H1 (cell line): Measurements from ENCODE around the gene TSPAN2.

Source experiments
- BACH1 ChIP-seq: IDR thresholded peaks from 2 replicates; pipeline ENCODE4 v1.6.1; 2012; ENCODE audit warnings: low read length, improper control_type of control experiment
- CTCF ChIP-seq, 3 experiments: IDR thresholded peaks; 1 replicate in 2 of 3; 2 replicates in 1 of 3; pipeline versions ENCODE4 v1.5.1 to v1.6.1; 2011; ENCODE audit warnings: low read length in 3 of 3, mild to moderate bottlenecking in 3 of 3, inconsistent platforms in 2 of 3, low read depth in 1 of 3, moderate library complexity in 1 of 3; ENCODE audit not compliant: insufficient read depth in 1 of 3; ENCODE audit errors: control extremely low read depth in 1 of 3
- EP300 ChIP-seq, 2 experiments: IDR thresholded peaks; 1 replicate in 1 of 2; 2 replicates in 1 of 2; pipeline ENCODE4 v1.6.1; 2011 to 2012; ENCODE audit warnings: low read depth in 2 of 2, low read length in 2 of 2, mild to moderate bottlenecking in 2 of 2, borderline replicate concordance in 1 of 2, inconsistent platforms in 1 of 2, moderate library complexity in 1 of 2
- POLR2A ChIP-seq, 2 experiments: IDR thresholded peaks; 1 replicate in 1 of 2; 2 replicates in 1 of 2; pipeline ENCODE4 v1.6.1; 2011; ENCODE audit warnings: low read depth in 2 of 2, low read length in 2 of 2, mild to moderate bottlenecking in 2 of 2; ENCODE audit errors: control extremely low read depth in 1 of 2
- RBBP5 ChIP-seq: IDR thresholded peaks from 2 replicates; pipeline ENCODE4 v1.7.1; 2012; ENCODE audit warnings: low read depth, mild to moderate bottlenecking, inconsistent platforms, low read length, moderate library complexity, borderline replicate concordance
- SP1 ChIP-seq: IDR thresholded peaks from 2 replicates; pipeline ENCODE4 v1.6.1; 2011; ENCODE audit warnings: low read depth, low read length

GRCh38 chr1:115041654-115042053, 47.6 kb downstream of the TSPAN2 start:
- TF ChIP-seq CTCF (IDR thresholded peaks at IDR 0.05; ENCODE audit: control extremely low read depth in 1 of 3, insufficient read depth in 1 of 3, low read depth in 1 of 3, low read length in 3 of 3): peak in 2 of 3 experiments; percentile 58 to 70; a peak in 3 of 4 replicates
- TF ChIP-seq SP1: no peak
- TF ChIP-seq EP300 (IDR thresholded peaks at IDR 0.05; ENCODE audit: borderline replicate concordance in 1 of 2, low read depth in 2 of 2, low read length in 2 of 2): no peak
- no peak for TF ChIP-seq RBBP5
- TF ChIP-seq BACH1: no peak
- no peak for TF ChIP-seq POLR2A (IDR thresholded peaks at IDR 0.05; ENCODE audit: control extremely low read depth in 1 of 2, low read depth in 2 of 2, low read length in 2 of 2)
